SKM-1 (cell line): Measurements from ENCODE around the gene TTC38.
"Not testable (repeated sequence)": the region's sequence is repeated elsewhere in the genome, so short reads cannot be mapped to it uniquely, and the experiment has no call there.

ENCODE experiments used
- DNase-seq: peaks from one replicate; lab custom pipeline; 2025; ENCODE audit not compliant: unreplicated experiment; lab: John Stamatoyannopoulos, UW

Gene TTC38

DNA sequence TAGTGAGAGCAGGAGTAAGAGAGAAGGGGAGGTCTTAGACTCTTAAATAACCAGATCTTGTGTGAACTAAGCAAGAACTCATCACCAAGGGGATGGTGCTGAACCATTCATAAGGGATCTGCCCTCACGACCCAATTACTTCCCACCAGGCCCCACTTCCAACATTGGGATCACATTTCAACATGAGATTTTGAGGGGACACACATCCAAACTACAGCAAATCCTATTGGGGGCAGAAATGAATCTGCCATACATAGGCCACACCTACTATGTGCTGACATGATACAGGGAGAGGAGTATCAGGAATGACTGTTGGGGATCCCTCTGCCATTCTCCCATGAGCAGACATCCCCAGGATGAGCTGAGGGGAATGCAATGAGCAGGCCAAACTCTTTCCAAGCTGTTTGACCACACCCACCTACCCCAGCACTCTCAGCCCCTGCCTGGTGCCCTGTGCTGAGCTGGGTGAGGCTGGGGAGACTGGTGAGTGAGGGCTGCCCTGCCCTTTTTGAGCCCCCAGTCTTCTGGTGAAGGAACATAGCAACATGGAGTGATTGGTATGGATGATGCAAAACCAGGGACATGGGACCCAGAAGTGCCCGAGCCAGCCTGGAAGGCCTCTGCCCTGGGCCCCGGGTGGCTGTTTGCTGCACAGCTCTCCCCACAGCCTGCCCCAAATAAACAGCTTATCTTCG lies 27.6 kb downstream of the TTC38 start:
- no peak for DNase-seq

GRCh38 chr22:46296257-46297150 lies 28.7 kb downstream of the TTC38 start, which contains the start of gene GTSE1:
Gene GTSE1 (plus strand): TSS chr22:46296870. CDS start chr22:46297401, 531 bp downstream.
- peak; percentile 96 for DNase-seq

DNA sequence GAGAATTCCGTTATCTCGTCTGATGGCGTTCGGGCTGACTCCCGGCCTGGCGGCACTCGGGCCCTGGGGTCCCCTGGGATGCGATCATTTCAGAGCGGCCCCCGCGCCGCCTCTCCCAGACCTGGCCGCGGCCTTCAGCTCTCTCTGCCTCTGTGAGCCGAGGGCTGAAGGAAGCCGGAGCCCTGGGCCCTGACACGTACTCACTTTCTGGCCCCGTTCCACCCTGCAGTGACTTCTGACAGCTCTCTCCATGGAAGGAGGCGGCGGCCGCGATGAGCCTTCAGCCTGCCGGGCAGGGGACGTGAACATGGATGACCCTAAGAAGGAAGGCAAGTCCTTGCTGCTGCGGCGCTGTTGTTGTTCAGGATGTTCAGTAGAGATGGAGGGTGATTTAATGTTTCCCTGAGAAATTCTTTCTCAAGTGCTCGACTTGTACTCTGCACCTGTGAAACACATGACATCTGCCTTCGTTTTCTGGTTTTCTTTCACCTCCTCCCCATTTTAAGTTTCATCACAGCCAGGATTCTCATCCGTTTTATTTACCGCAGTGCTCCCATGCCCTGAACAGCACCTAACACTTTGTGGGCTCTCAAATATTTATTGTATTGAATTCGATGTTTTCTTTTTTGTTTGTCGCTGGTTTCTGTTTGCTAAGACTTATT lies 29.5 kb downstream of the TTC38 start:
- no peak for DNase-seq

GRCh38 chr22:46299101-46299500 lies 31.3 kb downstream of the TTC38 start:
- no peak for DNase-seq

DNA sequence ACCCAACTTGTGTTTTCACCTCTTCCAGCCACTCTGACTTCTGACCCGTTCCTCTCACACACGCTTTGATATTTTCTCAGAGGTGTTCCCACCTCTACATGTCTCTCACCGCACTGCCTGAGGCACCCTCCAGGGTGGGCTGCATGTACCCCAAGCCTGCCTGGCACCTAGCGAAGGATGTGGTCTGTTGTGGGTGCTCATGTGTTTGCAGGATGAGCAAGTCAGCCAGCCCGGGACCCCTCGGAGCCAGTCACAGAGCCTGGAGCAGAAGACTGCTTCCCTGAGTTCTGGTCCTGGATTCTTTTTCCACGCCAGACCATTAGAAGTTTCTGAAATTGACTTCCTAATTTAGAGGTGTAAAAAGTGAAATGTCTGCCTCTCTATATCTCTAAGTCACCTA lies 32.7 kb downstream of the TTC38 start:
- no peak for DNase-seq

GRCh38 chr22:46303347-46303965 lies 35.6 kb downstream of the TTC38 start:
- no peak for DNase-seq

GRCh38 chr22:46308283-46308988 lies 40.6 kb downstream of the TTC38 start:
- no peak for DNase-seq

- no peak for DNase-seq
Measured at GRCh38 chr22:46309526-46310085, 41.8 kb downstream of the TTC38 start.

GRCh38 chr22:46312056-46312455 lies 44.2 kb downstream of the TTC38 start:
- DNase-seq, result no peak

- not testable (repeated sequence) for DNase-seq
Measured at GRCh38 chr22:46312848-46313247, 45.0 kb downstream of the TTC38 start.

GRCh38 chr22:46315976-46316375 lies 48.2 kb downstream of the TTC38 start:
- DNase-seq, result no peak

GRCh38 chr22:46317646-46318045 lies 49.8 kb downstream of the TTC38 start:
- no peak for DNase-seq

DNA sequence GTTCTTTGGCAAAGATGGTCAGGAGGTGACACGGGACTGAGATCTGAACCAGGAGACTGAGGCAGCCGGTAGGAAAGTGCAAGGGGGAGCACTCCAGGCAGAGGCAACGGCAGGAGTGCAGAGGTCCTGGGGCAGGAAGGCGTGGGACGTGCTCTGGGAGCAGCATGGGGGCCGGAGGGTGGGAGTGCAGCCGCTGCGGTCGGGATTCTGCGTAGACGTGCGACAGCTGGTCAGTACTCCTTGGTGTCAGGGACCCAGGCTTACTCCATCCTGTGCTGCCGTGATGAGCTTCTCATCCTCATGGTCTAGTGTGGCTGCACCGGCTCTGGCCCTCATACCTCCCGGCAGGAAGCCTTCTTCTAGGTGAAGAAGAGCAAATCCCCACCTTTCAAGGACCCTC lies 50.8 kb downstream of the TTC38 start:
- no peak for DNase-seq

- no peak for DNase-seq
Measured at GRCh38 chr22:46319319-46319718, 51.5 kb downstream of the TTC38 start.

DNA sequence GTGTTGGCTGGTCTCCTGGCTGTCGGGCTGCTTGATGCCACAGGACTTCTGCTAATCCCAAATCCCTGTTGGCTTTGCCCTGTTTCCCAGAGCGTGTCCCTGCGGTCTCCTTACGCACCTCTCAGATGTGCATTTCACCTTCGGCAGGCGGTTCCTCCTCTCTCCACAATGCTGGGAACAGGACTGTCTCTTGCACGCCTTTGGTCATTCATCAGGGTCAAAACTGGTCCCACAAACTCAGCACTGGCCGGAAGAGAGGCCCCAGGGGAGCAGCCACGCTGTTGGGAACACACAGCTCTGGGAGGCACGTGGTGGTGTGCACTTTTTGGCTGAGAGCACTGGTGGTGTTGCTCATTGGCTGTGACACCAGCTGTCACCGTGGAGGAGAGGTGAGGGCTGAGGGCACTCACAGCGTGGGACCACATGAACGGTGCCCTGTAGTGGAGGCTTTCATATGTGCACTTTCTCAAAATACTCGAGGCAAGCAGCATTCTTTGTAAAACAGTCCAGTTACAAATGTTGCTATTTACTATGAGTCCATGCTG lies 52.4 kb downstream of the TTC38 start:
- no peak for DNase-seq

GRCh38 chr22:46320716-46321386 lies 53.0 kb downstream of the TTC38 start:
- no peak for DNase-seq

DNA sequence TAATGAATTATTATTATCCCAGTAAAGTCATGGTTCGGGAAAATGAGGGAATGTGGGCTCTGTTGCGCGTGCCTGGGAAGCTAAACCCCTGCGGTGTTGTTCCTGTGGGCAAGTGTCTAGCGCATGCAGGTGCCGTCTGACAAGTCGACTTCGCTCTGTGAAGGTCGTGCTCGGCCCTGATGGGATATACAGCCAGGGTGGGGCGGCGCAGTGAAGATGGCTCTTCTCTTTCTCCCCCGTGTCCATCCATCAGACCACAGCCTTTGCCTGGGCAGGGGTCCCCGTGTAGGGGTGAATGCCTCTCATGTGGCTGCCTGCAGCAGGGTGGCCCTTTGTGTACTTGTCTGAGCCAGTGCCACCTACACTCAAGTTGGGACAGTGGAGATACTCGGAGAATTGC lies 54.9 kb downstream of the TTC38 start:
- DNase-seq, result no peak

- no peak for DNase-seq
Measured at GRCh38 chr22:46323162-46323561, 55.4 kb downstream of the TTC38 start.

DNA sequence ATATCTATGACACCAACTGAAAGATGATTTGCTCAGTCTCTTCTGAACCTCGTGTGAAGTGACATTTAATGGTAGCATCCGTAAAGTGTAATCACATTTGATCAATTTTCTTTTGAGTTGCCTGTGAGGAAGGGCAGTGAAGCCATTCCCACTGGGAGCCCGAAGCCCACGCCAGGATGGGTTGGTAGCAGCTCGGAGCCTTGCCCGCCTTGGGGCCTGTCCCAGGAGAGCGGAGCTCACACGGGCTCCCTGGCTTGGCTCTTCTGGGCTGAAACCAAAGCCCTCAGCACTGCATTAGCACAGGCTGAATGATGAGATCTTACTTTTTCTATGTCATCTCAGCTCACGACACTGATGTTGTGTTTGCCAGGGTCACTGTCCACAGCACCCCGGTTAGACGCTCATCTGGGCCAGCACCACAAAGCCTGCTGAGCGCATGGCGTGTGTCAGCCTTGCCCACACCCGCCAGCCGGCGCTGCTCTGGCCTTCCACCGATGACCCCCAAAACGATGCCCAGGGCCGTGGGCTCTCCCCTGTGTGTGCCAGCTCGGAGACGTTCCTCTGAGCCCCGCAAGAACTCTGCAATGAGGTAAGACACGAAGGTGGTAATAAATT lies 58.4 kb downstream of the TTC38 start:
- no peak for DNase-seq
